GM20000 (cell line): ENCODE measurements around the gene C19orf25.
A peak's percentile ranks its signal among the peaks of the same experiment; 100 is the strongest.

ENCODE experiments used
- DNase-seq: peaks from one replicate; pipeline ENCODE4 v3.0.0; 2012; ENCODE audit warnings: low spot score
- CTCF ChIP-seq: IDR thresholded peaks from 2 replicates; pipeline ENCODE4 v1.5.1; 2012; ENCODE audit warnings: mild to moderate bottlenecking, control low read depth; ENCODE audit errors: extremely low read depth, missing control alignments

C19orf25 gene

GRCh38 chr19:1478934-1479707 is at the start of gene C19orf25:
Gene C19orf25 (minus strand): TSS chr19:1479215. CDS start chr19:1478903, 312 bp downstream.
- no peak for TF ChIP-seq CTCF
- peak; percentile 99 for DNase-seq

- TF ChIP-seq CTCF: no peak
- DNase-seq: no peak
These were observed 48.8 kb upstream of the C19orf25 start for GRCh38 chr19:1527650-1528309.

GRCh38 chr19:1526979-1527649 is 48.1 kb upstream of the C19orf25 start:
- no peak for TF ChIP-seq CTCF
- DNase-seq: no peak

- TF ChIP-seq CTCF: no peak
- DNase-seq: no peak
These were observed 47.2 kb upstream of the C19orf25 start for GRCh38 chr19:1526066-1526778.

- no peak for TF ChIP-seq CTCF
- DNase-seq: no peak
These were observed 46.3 kb upstream of the C19orf25 start for GRCh38 chr19:1525343-1525742.

GRCh38 chr19:1524972-1525325 is 45.9 kb upstream of the C19orf25 start:
- no peak for DNase-seq

More at GRCh38 chr19:1524972-1525325, 45.9 kb upstream of the C19orf25 start:
- TF ChIP-seq CTCF: no peak
